ENCODE results near the gene ANKRD18B. TPM values are rescaled to one million over a fixed set of nuclear protein-coding genes. Genes with fewer than 3 reads are reported as not detected.
"Not testable (repeated sequence)": the region's sequence is repeated elsewhere in the genome, so short reads cannot be mapped to it uniquely, and the experiment has no call there.

Gene ANKRD18B
- total RNA-seq, 1 donor from 2014 or later: 5.9 TPM

DNA sequence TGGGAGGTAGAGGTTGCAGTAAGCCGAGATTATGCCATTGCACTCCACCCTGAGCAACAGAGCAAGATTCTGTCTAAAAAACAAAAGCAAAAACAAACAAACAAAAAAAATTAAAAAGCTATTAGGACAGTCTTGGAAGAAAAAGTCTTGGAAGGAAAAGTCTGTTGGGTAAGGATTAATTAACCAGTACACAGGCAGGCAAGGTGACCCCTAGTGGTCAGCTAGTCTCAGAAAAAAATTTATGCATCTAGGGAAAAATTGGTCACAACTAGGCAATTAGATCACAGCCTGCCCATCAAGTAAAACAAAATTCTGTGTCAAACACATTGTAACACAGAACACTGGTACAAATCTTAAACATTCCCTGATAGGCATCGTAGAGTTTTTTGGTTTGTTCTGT, 6.7 kb upstream of the ANKRD18B start:
- intact Hi-C loops (cut with DNase I): no loop called here
- no peaks in the 10 kb centered on the region for H3K27me3 ChIP-seq
- no peak for TF ChIP-seq POLR2A (IDR thresholded peaks at IDR 0.05)
- TF ChIP-seq, protein P1, sequence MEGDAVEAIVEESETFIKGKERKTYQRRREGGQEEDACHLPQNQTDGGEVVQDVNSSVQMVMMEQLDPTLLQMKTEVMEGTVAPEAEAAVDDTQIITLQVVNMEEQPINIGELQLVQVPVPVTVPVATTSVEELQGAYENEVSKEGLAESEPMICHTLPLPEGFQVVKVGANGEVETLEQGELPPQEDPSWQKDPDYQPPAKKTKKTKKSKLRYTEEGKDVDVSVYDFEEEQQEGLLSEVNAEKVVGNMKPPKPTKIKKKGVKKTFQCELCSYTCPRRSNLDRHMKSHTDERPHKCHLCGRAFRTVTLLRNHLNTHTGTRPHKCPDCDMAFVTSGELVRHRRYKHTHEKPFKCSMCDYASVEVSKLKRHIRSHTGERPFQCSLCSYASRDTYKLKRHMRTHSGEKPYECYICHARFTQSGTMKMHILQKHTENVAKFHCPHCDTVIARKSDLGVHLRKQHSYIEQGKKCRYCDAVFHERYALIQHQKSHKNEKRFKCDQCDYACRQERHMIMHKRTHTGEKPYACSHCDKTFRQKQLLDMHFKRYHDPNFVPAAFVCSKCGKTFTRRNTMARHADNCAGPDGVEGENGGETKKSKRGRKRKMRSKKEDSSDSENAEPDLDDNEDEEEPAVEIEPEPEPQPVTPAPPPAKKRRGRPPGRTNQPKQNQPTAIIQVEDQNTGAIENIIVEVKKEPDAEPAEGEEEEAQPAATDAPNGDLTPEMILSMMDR (IDR thresholded peaks at IDR 0.05): peak in 2 of 3 experiments; percentile 22 to 30
- no peak overlapping the region for H3K4me3 ChIP-seq
- no peaks in the 10 kb centered on the region for H3K36me3 ChIP-seq
- no peaks in the 10 kb centered on the region for H3K9me3 ChIP-seq
- no peaks in the 10 kb centered on the region for H3K4me1 ChIP-seq
- no peak for DNase-seq (ENCODE audit: extremely low spot score in 2 of 2)
- H3K27ac ChIP-seq: no peak overlapping the region

DNA sequence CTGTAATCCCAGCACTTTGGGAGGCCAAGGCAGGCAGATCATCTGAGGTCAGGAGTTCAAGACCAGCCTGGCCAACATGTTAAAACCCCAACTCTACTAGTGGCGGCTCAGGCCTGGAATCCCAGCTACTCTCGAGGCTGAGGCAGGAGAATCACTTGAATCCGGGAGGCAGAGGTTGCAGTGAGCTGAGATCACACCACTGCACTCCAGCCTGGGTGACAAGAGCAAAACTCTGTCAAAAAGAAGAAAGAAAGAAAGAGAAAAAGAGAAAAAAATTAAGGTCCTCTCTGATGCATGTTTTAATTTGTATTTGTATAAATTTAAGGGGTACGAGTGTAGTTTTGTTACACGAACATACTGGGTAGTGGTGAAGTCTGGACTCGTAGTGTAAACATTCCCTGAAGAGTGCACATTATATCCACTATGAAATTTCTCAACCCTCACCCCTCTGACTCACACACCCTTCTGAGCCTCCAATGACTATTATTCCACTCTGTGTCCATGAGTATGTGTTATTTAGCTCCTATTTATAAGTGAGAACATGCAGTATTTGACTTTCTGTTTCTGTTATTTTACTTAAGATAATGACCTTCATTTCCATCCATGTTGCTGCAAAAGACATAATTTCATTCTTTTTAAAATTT, 6.0 kb upstream of the ANKRD18B start:
- DNase-seq (ENCODE audit: extremely low spot score in 2 of 2); intact Hi-C loops (cut with DNase I); H3K36me3 ChIP-seq; H3K4me3 ChIP-seq; H3K27me3 ChIP-seq; H3K27ac ChIP-seq; H3K4me1 ChIP-seq; H3K9me3 ChIP-seq: not testable (repeated sequence)
- peak in 1 of 2 donors; percentile 15 for TF ChIP-seq POLR2AphosphoS5 (IDR thresholded peaks at IDR 0.05; ENCODE audit: insufficient read depth in 1 of 2, low read depth in 1 of 2)

DNA sequence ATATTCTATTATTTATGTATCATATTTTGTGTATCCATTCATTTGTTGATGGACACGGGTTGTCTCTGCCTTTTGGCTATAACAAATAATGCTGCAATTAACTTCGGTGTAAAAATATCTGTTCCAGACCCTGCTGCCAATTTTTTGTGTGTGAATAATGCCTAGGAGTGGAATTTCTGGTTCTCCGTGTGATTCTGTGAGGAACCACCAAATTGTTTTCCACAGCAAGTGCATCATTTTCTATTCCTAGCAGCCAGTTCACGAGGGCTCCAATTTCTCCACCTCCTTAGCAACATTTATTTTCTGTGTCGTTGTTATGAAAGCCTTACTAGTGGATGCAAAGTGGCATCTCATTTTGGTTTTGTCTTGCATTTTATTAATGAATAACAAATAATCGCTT, 2.2 kb upstream of the ANKRD18B start:
- H3K27me3 ChIP-seq; H3K9me3 ChIP-seq; H3K27ac ChIP-seq; intact Hi-C loops (cut with DNase I); H3K36me3 ChIP-seq; DNase-seq (ENCODE audit: extremely low spot score in 2 of 2); H3K4me3 ChIP-seq: not testable (repeated sequence)
- H3K4me1 ChIP-seq: peaks cover 17% of the 10 kb centered on the region

DNA sequence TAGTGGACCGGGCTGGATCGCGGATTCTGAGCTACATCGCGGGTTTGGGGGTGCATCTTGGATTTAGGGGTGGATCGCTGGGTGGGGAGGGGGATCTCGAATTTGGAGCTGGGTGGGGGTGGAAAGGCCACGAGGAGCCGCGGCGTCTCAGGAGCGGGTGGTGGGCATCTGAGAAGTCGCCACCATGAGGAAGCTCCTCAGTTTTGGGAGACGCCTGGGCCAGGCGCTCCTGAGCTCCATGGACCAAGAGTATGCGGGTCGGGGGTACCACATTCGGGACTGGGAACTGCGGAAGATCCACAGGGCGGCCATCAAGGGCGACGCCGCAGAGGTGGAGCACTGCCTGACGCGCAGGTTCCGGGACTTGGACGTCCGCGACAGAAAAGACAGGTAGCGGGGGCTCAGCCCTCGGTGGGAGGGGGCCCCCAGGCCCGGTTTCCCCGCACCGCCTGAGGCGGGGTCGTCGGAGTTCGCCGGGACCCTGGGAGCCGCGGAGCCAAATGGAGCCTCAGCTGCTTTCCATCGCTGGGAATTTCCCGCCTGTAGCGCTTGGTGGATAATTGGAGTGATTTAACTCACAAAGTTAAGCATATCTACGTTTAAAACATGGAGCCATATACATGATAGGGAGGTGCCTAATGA, 376 bp downstream of the ANKRD18B start:
- peaks cover 17% of the 10 kb centered on the region for H3K4me1 ChIP-seq
- H3K36me3 ChIP-seq: no peaks in the 10 kb centered on the region
- H3K4me3 ChIP-seq: peak overlapping the region; percentile 39 to 46

DNA sequence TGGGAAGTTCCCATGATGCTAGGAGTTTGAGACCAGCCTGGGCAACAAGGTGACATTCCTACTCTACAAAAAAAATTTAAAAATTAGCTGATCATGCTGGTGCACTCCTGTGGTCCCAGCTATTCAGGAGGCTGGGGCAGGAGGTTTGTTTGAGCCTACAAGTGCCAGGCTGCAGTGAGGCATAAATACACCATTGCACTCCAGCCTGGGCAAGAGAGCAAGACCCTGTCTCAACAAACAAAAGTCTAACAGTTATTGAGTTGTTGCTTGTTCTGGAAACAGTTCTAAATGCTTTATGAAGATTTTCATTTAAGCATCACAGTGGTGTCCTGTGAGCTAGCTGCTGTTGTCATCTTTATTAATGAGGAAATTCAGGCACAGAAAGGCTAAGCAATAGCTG, 4.0 kb downstream of the ANKRD18B start:
- H3K4me3 ChIP-seq; intact Hi-C loops (cut with DNase I); DNase-seq (ENCODE audit: extremely low spot score in 2 of 2); H3K36me3 ChIP-seq; H3K27ac ChIP-seq; H3K9me3 ChIP-seq; H3K27me3 ChIP-seq: not testable (repeated sequence)
- peaks cover 17% of the 10 kb centered on the region for H3K4me1 ChIP-seq

More for the DNA sequence above, 376 bp downstream of the ANKRD18B start:
- intact Hi-C loops (cut with DNase I): no loop called here
- TF ChIP-seq POLR2A (IDR thresholded peaks at IDR 0.05): no peak
- TF ChIP-seq, protein P1 (IDR thresholded peaks at IDR 0.05): no peak
- TF ChIP-seq POLR2AphosphoS5 (IDR thresholded peaks at IDR 0.05; ENCODE audit: insufficient read depth in 1 of 2, low read depth in 1 of 2): no peak
- H3K27ac ChIP-seq: peak overlapping the region; percentile 33
- no peaks in the 10 kb centered on the region for H3K9me3 ChIP-seq
- no peak for DNase-seq (ENCODE audit: extremely low spot score in 2 of 2)
- H3K27me3 ChIP-seq: no peaks in the 10 kb centered on the region

DNA sequence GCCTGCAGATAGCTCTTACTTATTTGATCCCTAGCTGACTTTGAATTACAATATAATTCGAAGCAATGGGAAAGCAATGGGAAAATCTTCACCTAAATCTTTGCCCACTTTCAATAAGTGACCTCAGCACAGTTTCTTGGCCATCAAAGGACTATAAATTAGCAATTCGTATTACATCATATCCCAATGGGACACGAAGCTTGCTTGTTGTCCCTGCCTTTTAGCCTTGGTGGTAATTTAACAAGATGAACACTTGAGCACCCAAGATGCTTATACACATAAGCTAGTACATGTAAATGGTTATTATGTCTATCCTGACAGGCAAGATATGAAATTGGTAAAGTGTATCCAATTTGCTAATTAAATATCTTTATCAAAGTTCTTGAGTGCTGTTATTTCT, 9.9 kb downstream of the ANKRD18B start:
- DNase-seq (ENCODE audit: extremely low spot score in 2 of 2); H3K9me3 ChIP-seq; intact Hi-C loops (cut with DNase I); H3K4me3 ChIP-seq; H3K36me3 ChIP-seq; H3K27ac ChIP-seq; H3K27me3 ChIP-seq; H3K4me1 ChIP-seq: not testable (repeated sequence)

DNA sequence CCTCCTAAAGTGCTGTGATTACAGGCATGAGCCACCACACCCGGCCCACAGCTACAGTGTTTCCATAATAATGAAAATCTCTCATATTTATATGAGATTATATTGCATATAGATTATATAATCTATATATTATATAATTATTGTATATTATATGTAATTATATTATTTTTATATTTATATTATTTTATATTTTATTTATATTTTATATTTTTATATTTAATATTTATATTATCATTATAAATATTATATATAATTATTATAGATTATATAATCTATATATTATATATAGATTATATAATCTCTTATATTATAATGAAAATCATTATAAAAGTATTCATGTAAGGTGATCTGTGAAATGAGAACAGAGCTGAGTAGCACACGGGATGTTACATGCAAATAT, 11.5 kb downstream of the ANKRD18B start:
- no peak for DNase-seq (ENCODE audit: extremely low spot score in 2 of 2)
- Histone ChIP-seq H3K27ac (no peak overlapping the region), H3K9me3 (no peaks in the 10 kb centered on the region), H3K36me3 (no peaks in the 10 kb centered on the region), H3K4me3 (no peak overlapping the region), H3K27me3 (no peaks in the 10 kb centered on the region), H3K4me1 (no peaks in the 10 kb centered on the region)
- TF ChIP-seq POLR2A (IDR thresholded peaks at IDR 0.05) (no peak), POLR2AphosphoS5 (IDR thresholded peaks at IDR 0.05; ENCODE audit: insufficient read depth in 1 of 2, low read depth in 1 of 2) (no peak)
- TF ChIP-seq, protein P1 (IDR thresholded peaks at IDR 0.05): no peak
- intact Hi-C loops (cut with DNase I): no loop called here

DNA sequence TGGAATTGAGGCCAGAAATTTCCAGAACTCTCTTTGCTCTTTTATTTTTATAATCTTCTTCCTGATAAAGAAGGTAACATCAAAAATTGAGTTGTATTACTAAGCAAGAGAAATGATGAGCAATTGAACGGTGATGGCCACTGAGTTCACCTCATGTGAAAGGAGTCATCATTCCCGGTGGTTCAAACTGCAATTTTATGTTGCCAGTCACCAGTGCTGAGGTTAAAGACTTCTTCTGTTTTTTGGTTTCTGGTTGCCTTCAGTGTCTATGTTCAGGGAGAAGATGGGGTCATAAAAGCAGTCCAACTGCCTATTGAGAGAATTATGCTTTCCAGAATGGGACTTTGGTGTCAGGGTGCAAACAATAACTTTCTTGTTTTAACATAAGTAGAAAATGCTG, 19.4 kb downstream of the ANKRD18B start:
- H3K4me1 ChIP-seq; intact Hi-C loops (cut with DNase I); H3K4me3 ChIP-seq; H3K27me3 ChIP-seq; H3K9me3 ChIP-seq; H3K36me3 ChIP-seq; H3K27ac ChIP-seq; DNase-seq (ENCODE audit: extremely low spot score in 2 of 2): not testable (repeated sequence)

DNA sequence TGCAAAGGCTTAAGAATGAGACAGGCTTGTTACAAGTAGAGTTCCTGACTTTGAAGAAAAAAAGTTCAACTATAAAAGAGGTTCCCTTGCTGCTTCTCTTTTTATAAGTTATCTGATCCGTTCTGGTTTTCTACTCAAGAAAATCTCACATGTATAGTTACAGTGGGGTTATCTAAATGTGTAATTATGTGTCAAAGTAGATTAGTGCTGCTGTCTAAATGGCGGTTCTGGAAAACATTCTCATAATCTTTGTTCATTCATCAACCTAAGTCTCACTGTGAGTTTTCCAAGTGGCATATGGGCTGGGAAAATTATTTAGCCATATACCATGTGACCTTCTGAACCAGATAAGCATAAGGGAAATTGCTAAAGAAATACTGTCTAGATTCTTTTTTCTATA, 21.7 kb downstream of the ANKRD18B start:
- H3K36me3 ChIP-seq; H3K9me3 ChIP-seq; H3K27me3 ChIP-seq; H3K4me1 ChIP-seq; intact Hi-C loops (cut with DNase I); H3K27ac ChIP-seq; H3K4me3 ChIP-seq; DNase-seq (ENCODE audit: extremely low spot score in 2 of 2): not testable (repeated sequence)

DNA sequence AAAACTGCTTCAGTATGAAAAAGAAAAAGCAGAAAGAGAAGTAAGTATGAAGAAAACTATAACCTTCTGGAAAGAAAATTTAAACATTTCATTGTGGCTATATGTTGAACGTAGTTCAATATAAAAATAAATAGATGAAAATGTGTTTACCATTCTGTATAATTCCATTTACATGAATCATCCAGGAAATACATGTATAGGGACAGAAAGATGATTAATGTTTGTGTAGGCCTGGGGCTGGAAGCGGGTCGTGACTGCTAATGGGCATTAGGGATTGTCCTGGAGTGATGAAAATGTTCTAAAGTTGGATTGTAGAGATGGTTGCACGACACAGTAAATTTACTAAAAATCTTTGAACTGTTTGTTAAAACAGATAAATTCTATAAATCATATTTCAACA, 24.8 kb downstream of the ANKRD18B start:
- H3K36me3 ChIP-seq; intact Hi-C loops (cut with DNase I); H3K27me3 ChIP-seq; H3K9me3 ChIP-seq; H3K27ac ChIP-seq; H3K4me3 ChIP-seq; H3K4me1 ChIP-seq; DNase-seq (ENCODE audit: extremely low spot score in 2 of 2): not testable (repeated sequence)

Measured in vagina (tissue), 2 donors.